GM12864 (cell line): ENCODE results near the gene PRSS12.
"Not testable (repeated sequence)": the region's sequence is repeated elsewhere in the genome, so short reads cannot be mapped to it uniquely, and the experiment has no call there.

Experiments
- DNase-seq: peaks from one replicate; pipeline ENCODE4 v3.0.0-alpha.2; 2011; ENCODE audit warnings: low read depth
- H3K4me3 ChIP-seq: 2 replicates; pipeline ENCODE4 v1.5.1; 2011; ENCODE audit warnings: mild to moderate bottlenecking, low read depth, low read length, control low read depth
- CTCF ChIP-seq: IDR thresholded peaks from 2 replicates; pipeline ENCODE4 v1.5.1; 2011; ENCODE audit warnings: low read depth, mild to moderate bottlenecking, moderate library complexity, low read length, control low read depth, inconsistent platforms; ENCODE audit errors: missing control alignments

PRSS12 gene

DNA sequence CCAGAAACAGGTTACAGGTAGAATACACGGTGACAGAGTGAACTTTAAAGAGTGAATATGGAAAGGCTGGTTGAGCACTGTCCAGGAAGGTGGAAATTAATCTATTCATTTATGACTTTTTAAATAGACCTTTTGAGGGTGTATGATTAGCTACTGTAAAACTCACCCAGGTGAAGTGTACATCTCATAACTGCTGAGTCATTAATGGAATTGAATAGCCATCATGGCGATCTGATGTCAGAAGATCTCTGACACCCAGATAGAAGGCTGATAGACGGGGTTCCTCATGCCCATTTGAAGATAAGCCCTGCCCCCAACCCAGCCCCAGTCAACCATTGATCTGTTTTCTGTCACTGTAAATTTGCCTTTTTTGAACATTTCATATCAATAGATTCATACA is 84.0 kb downstream of the PRSS12 start:
- TF ChIP-seq CTCF: no peak
- no peak overlapping the region for H3K4me3 ChIP-seq
- DNase-seq: no peak

DNA sequence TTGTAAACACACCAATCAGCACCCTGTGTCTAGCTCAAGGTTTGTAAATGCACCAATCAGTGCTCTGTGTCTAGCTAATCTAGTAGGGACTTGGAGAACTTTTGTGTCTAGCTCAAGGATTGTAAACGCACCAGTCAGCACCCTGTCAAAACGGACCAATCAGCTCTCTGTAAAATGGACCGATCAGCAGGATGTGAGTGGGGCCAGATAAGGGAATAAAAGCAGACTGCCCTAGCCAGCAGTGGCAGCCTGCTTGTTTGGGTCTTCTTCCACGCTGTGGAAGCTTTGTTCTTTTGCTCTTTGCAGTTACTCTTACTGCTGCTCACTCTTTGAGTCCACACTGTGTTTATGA is 86.7 kb downstream of the PRSS12 start:
- not testable (repeated sequence) for DNase-seq, H3K4me3 ChIP-seq

DNA sequence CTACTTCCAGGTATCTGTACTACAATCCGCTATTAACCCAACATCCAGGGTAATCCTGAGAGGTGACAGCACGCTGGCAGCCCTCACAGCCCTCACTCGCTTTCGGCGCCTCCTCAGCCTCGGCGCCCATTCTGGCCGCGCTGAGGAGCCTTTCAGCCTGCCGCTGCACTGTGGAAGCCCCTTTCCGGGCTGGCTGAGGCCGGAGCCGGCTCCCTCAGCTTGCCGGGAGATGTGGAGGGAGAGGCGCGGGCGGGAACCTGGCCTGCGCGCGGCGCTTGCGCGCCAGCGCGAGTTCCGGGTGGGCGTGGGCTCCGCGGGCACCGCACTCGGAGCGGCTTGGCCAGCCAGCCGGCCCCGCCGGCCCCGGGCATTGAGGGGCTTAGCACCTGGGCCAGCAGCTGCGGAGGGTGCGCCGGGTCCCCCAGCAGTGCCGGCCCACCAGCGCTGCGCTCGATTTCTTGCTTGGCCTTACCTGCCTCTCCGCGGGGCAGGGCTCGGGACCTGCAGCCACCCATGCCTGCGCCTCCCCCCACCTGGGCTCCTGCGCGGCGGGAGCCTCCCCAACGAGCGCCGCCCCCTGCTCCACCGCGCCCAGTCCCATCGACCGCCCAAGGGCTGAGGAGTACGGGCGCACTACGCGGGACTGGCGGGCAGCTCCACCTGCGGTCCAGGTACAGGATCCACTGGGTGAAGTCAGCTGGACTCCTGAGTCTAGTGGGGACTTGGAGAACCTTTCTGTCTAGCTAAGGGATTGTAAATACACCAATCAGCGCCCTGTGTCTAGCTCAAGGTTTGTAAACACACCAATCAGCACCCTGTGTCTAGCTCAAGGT is 87.3 kb downstream of the PRSS12 start:
- DNase-seq: no peak
- H3K4me3 ChIP-seq: peak overlapping the region; percentile 48
- no peak for TF ChIP-seq CTCF

- no peak overlapping the region for H3K4me3 ChIP-seq
- no peak for TF ChIP-seq CTCF
- no peak for DNase-seq
Observed at GRCh38 chr4:118264096-118264495, 88.7 kb downstream of the PRSS12 start.

DNA sequence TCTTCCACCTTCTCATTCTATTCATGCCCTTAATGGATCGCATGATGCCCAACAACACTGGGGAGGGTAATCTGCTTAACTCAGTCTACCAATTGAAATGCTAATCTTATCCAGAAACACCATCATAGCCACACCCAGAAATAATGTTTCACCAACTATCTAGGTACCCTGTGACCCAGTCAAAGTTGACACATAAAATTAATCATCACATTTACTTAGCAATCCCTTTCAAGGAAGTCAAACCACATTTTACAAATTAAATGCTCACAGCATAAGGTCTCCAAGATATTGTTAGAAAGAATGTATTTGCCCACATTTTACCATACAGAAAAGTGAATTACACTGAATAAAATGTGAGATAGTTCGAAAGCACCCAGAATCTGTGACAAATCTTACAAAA is 92.5 kb downstream of the PRSS12 start:
- TF ChIP-seq CTCF: no peak
- no peak overlapping the region for H3K4me3 ChIP-seq
- no peak for DNase-seq

DNA sequence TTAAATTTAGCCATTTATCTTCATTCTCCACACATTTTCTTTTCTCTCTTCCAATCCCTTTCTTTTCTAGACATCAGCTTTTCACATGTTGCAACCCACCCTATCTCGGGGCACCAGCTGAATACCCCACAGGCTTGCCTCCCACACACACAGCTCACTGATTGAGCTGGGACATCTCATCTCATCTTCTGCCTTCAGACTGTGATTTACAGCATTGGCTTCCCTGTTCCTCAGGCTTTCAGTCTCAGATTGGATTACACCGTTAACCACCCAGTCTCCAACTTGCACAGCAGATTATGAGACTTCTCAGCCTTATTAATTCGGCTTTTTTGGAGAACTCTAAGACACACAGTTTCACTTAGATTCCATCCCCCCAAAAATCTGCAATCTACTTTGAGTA is 93.7 kb downstream of the PRSS12 start:
- no peak overlapping the region for H3K4me3 ChIP-seq
- no peak for TF ChIP-seq CTCF
- DNase-seq: no peak

DNA sequence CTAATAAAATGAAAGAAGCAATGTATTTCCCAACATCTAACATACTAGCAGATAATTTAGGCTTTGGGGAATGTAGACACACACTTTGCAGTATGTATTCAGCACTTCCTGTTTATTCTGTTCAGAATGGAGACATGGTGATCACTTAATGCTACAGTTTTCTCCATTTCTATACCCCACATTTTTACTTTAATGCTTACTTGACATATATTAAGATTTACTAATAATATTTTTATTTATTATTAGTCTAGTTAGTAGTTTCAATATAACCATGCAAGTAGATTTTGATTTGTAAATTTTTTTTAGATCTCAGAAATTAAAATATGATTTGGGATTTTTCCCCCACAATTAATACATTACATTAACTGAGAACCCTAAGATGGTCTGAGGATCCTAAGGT is 98.4 kb downstream of the PRSS12 start:
- DNase-seq: no peak
- no peak overlapping the region for H3K4me3 ChIP-seq
- TF ChIP-seq CTCF: no peak
